Trophoblast cell (in vitro differentiated cells and primary cell): Measurements from ENCODE around the gene ITGB4.
"Not testable (repeated sequence)": the region's sequence is repeated elsewhere in the genome, so short reads cannot be mapped to it uniquely, and the experiment has no call there.

Experiments used
- DNase-seq, 2 donors: peaks; one replicate each; pipeline ENCODE4 v3.0.0-alpha.2; 2016
- H2AFZ ChIP-seq: 2 replicates; pipeline ENCODE4 v1.6.1; 2013; ENCODE audit warnings: low read length, moderate library complexity, mild to moderate bottlenecking; ENCODE audit not compliant: insufficient read depth, poor library complexity
- H2AK5ac ChIP-seq: 2 replicates; pipeline ENCODE4 v1.6.1; 2013; ENCODE audit warnings: mild to moderate bottlenecking, low read length
- H2BK120ac ChIP-seq: 2 replicates; pipeline ENCODE4 v1.6.1; 2013; ENCODE audit warnings: low read length, mild to moderate bottlenecking, moderate library complexity; ENCODE audit not compliant: insufficient read depth, poor library complexity
- H2BK12ac ChIP-seq: 2 replicates; pipeline ENCODE4 v1.6.1; 2013; ENCODE audit warnings: mild to moderate bottlenecking, low read length, moderate library complexity
- H2BK5ac ChIP-seq: 2 replicates; pipeline ENCODE4 v1.6.1; 2013; ENCODE audit warnings: low read length, low read depth, moderate library complexity, mild to moderate bottlenecking; ENCODE audit not compliant: poor library complexity
- H3K14ac ChIP-seq: 2 replicates; pipeline ENCODE4 v1.6.1; 2013; ENCODE audit warnings: mild to moderate bottlenecking, low read length
- H3K18ac ChIP-seq: 2 replicates; pipeline ENCODE4 v1.6.1; 2013; ENCODE audit warnings: mild to moderate bottlenecking, low read length
- H3K23ac ChIP-seq: 2 replicates; pipeline ENCODE4 v1.6.1; 2013; ENCODE audit warnings: low read length
- H3K27ac ChIP-seq: 2 replicates; pipeline ENCODE4 v1.5.1; 2013; ENCODE audit warnings: low read depth, mild to moderate bottlenecking, inconsistent platforms, low read length, moderate library complexity
- H3K27me3 ChIP-seq: 2 replicates; pipeline ENCODE4 v1.6.1; 2013; ENCODE audit warnings: inconsistent platforms, mild to moderate bottlenecking, low read length, moderate library complexity; ENCODE audit not compliant: insufficient read depth
- H3K36me3 ChIP-seq, 2 experiments: 1 replicate in 1 of 2; 2 replicates in 1 of 2; pipeline ENCODE4 v1.6.1; 2013; ENCODE audit warnings: low read length in 2 of 2, mild to moderate bottlenecking in 2 of 2, moderate library complexity in 1 of 2; ENCODE audit not compliant: insufficient read depth in 2 of 2, control insufficient read depth in 1 of 2
- H3K4ac ChIP-seq: 2 replicates; pipeline ENCODE4 v1.6.1; 2013; ENCODE audit warnings: low read depth, mild to moderate bottlenecking, low read length, moderate library complexity
- H3K4me1 ChIP-seq, 2 experiments: 1 replicate in 1 of 2; 2 replicates in 1 of 2; pipeline ENCODE4 v1.6.1; 2013; ENCODE audit warnings: low read length in 2 of 2, mild to moderate bottlenecking in 2 of 2, moderate library complexity in 1 of 2; ENCODE audit not compliant: insufficient read depth in 2 of 2, control insufficient read depth in 1 of 2
- H3K4me2 ChIP-seq: 2 replicates; pipeline ENCODE4 v1.6.1; 2013; ENCODE audit warnings: inconsistent platforms, mild to moderate bottlenecking, low read length, moderate library complexity
- H3K4me3 ChIP-seq: 2 replicates; pipeline ENCODE4 v1.5.1; 2013; ENCODE audit warnings: mild to moderate bottlenecking, low read depth, low read length, inconsistent platforms
- H3K79me1 ChIP-seq: one replicate; pipeline ENCODE4 v1.6.1; 2013; ENCODE audit warnings: low read length
- H3K79me2 ChIP-seq: 2 replicates; pipeline ENCODE4 v1.6.1; 2013; ENCODE audit warnings: low read length, mild to moderate bottlenecking; ENCODE audit not compliant: control insufficient read depth, insufficient read depth, poor library complexity
- H3K9ac ChIP-seq: 2 replicates; pipeline ENCODE4 v1.6.1; 2013; ENCODE audit warnings: mild to moderate bottlenecking, low read length
- H3K9me3 ChIP-seq: 2 replicates; pipeline ENCODE4 v1.6.1; 2013; ENCODE audit warnings: low read depth, mild to moderate bottlenecking, control low read depth, inconsistent platforms, low read length; ENCODE audit not compliant: insufficient read depth
- H4K12ac ChIP-seq: 2 replicates; pipeline ENCODE4 v1.6.1; 2013; ENCODE audit warnings: low read depth, mild to moderate bottlenecking, low read length, moderate library complexity
- H4K8ac ChIP-seq: 2 replicates; pipeline ENCODE4 v1.6.1; 2013; ENCODE audit warnings: low read depth, mild to moderate bottlenecking, low read length, moderate library complexity
- H4K91ac ChIP-seq: one replicate; pipeline ENCODE4 v1.6.1; 2013; ENCODE audit warnings: low read depth, mild to moderate bottlenecking, low read length, moderate library complexity
- WGBS: extraction: QIAGEN DNeasy Blood & Tissue Kit; methylation state at CpG from one replicate; pipeline ENCODE4 v1.1.7; 2013; ENCODE audit warnings: missing lambda C conversion rate; ENCODE audit not compliant: insufficient read length, insufficient coverage; ENCODE audit errors: extremely low coverage; 5-methylcytosine and 5-hydroxymethylcytosine counted together

Gene ITGB4

GRCh38 chr17:75776386-75777295 lies 55.4 kb downstream of the ITGB4 start:
- Histone ChIP-seq H3K27ac (no peak overlapping the region), H2BK12ac (no peak overlapping the region), H2BK5ac (no peak overlapping the region), H3K18ac (no peak overlapping the region), H3K4me2 (peak overlapping the region; percentile 10), H3K36me3 (peaks cover 10 to 23% of the 10 kb centered on the region in 2 experiments), H2BK120ac (no peak overlapping the region), H3K9ac (no peak overlapping the region), H3K79me2 (peaks cover 12% of the 10 kb centered on the region), H3K9me3 (no peaks in the 10 kb centered on the region), H2AK5ac (no peak overlapping the region), H3K79me1 (peaks cover 7% of the 10 kb centered on the region), H2AFZ (no peak overlapping the region), H3K4ac (no peak overlapping the region), H3K23ac (no peak overlapping the region), H3K4me3 (no peak overlapping the region), H4K12ac (no peak overlapping the region), H3K4me1 (peaks cover 0 to 5% of the 10 kb centered on the region in 2 experiments), H4K91ac (no peak overlapping the region), H3K14ac (no peak overlapping the region), H4K8ac (no peak overlapping the region), H3K27me3 (no peaks in the 10 kb centered on the region)
- no CpG with 5 or more reads among the region's 15 CpGs for WGBS
- DNase-seq: peak; percentile 38 to 55

- Histone ChIP-seq H2AFZ (no peak overlapping the region), H4K91ac (no peak overlapping the region), H2AK5ac (no peak overlapping the region), H3K27me3 (no peaks in the 10 kb centered on the region), H3K4me3 (no peak overlapping the region), H3K4me1 (peaks cover 0 to 5% of the 10 kb centered on the region in 2 experiments), H3K14ac (no peak overlapping the region), H2BK5ac (no peak overlapping the region), H3K79me1 (peaks cover 7% of the 10 kb centered on the region), H3K36me3 (peaks cover 10 to 23% of the 10 kb centered on the region in 2 experiments), H4K12ac (no peak overlapping the region), H3K4ac (no peak overlapping the region), H3K4me2 (peak overlapping the region; percentile 55), H3K18ac (no peak overlapping the region), H2BK120ac (no peak overlapping the region), H3K23ac (no peak overlapping the region), H3K27ac (no peak overlapping the region), H4K8ac (no peak overlapping the region), H3K9ac (no peak overlapping the region), H3K79me2 (peaks cover 12% of the 10 kb centered on the region), H2BK12ac (no peak overlapping the region), H3K9me3 (no peaks in the 10 kb centered on the region)
- WGBS: no CpG with 5 or more reads among the region's 2 CpGs
- peak in 1 of 2 donors; percentile 23 for DNase-seq
Measured at GRCh38 chr17:75777296-75777922, 56.1 kb downstream of the ITGB4 start.

GRCh38 chr17:75778066-75778860 lies 57.0 kb downstream of the ITGB4 start:
- H3K23ac ChIP-seq, H3K27me3 ChIP-seq, H4K91ac ChIP-seq, H3K79me1 ChIP-seq, H2AK5ac ChIP-seq, H3K9me3 ChIP-seq, H3K4me1 ChIP-seq, H2BK5ac ChIP-seq, H2BK12ac ChIP-seq, H2AFZ ChIP-seq, DNase-seq, H4K8ac ChIP-seq, H2BK120ac ChIP-seq, H3K18ac ChIP-seq: not testable (repeated sequence)
- peak overlapping the region; percentile 9 for H4K12ac ChIP-seq
- H3K79me2 ChIP-seq: peaks cover 12% of the 10 kb centered on the region
- peak overlapping the region; percentile 97 for H3K4ac ChIP-seq
- peaks cover 10 to 23% of the 10 kb centered on the region in 2 experiments for H3K36me3 ChIP-seq
- peak overlapping the region; percentile 94 for H3K14ac ChIP-seq
- H3K27ac ChIP-seq: peak overlapping the region; percentile 89
- H3K4me3 ChIP-seq: peak overlapping the region; percentile 94
- no CpG with 5 or more reads among the region's 19 CpGs for WGBS
- peak overlapping the region; percentile 80 for H3K4me2 ChIP-seq
- peak overlapping the region; percentile 96 for H3K9ac ChIP-seq

GRCh38 chr17:75778861-75779249 lies 57.6 kb downstream of the ITGB4 start:
- Histone ChIP-seq H3K9ac (peak overlapping the region; percentile 96), H4K12ac (peak overlapping the region; percentile 9), H3K4ac (peak overlapping the region; percentile 97), H3K27ac (peak overlapping the region; percentile 89), H2AFZ (no peak overlapping the region), H3K4me3 (peak overlapping the region; percentile 94), H2BK12ac (no peak overlapping the region), H3K9me3 (no peaks in the 10 kb centered on the region), H3K4me1 (peaks cover 0 to 6% of the 10 kb centered on the region in 2 experiments), H3K27me3 (no peaks in the 10 kb centered on the region), H2AK5ac (no peak overlapping the region), H2BK5ac (peak overlapping the region; percentile 57), H3K79me1 (peaks cover 7% of the 10 kb centered on the region), H3K79me2 (peaks cover 12% of the 10 kb centered on the region), H4K8ac (peak overlapping the region; percentile 93), H2BK120ac (no peak overlapping the region), H3K18ac (no peak overlapping the region), H4K91ac (peak overlapping the region; percentile 96), H3K4me2 (peak overlapping the region; percentile 80), H3K36me3 (peaks cover 10 to 23% of the 10 kb centered on the region in 2 experiments), H3K23ac (no peak overlapping the region), H3K14ac (peak overlapping the region; percentile 94)
- DNase-seq: peak in 1 of 2 donors; percentile 69
- no CpG with 5 or more reads among the region's 38 CpGs for WGBS
